ENCODE data around the gene EIF3I. TPM values are rescaled to one million over a fixed set of nuclear protein-coding genes. Genes with fewer than 3 reads are reported as not detected.

The EIF3I gene
- total and polyA plus RNA-seq, 2 of the 13 experiments (the other 11 are each of a cell fraction or from before 2014, with no cell fraction given): 210 to 223 TPM

DNA sequence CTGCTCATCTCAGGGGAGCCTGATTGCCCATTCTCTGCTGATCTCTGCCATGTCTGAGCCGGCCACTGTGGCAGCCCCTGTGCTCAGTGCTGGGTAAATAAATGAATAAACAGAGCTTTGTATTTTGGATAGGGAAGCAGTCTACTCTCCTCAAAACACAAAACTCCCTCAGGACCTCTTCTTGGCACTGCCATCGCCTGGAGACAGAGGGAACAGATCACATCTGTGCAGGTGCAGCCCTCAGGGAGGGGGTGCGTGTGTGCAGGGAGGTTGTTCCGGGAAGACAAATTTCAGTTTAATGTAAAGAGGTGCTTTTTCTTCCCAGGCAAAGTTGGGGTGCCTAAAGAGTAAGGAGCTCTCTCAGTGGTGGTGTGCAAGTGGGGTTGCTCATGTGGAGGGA is 17.1 kb downstream of the EIF3I start (continued):
- TF ChIP-seq SSRP1 (CRISPR knock-in tag; IDR thresholded peaks at IDR 0.05) (no peak), ZSCAN22 (CRISPR knock-in tag; IDR thresholded peaks at IDR 0.05) (no peak)

DNA sequence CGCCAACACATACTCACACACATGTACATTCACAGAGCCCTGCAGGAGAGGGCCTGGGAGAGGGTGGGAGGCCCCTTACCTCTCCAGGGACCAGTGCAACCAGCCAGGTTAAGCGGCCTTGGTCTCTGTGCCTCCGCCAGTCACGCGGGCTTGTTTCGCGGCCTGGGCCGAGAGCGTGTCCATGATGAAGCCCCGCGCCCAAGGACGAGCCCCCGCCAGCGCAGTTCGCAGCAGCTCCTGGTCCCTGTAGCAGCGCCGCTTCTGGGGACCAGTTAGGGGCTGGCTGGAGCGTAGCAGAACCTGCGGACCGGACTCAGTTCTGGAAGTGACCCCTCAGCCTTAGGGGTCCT is 17.6 kb downstream of the EIF3I start:
- FAIRE-seq: no peak
- no peaks in the 10 kb centered on the region for H3K27me3 ChIP-seq (ENCODE audit: control insufficient read depth in 1 of 2, insufficient read depth in 2 of 2, low read length in 2 of 2)
- POLR2A ChIA-PET: interaction anchor here (3.2 kb wide), 1 partner anchor 11 kb away, joined by 28 read pairs; the partner anchor contains the start of gene LCK
- TF ChIP-seq CC2D1A (CRISPR knock-in tag; IDR thresholded peaks at IDR 0.05): no peak
- no peak for TF ChIP-seq IRX3 (CRISPR knock-in tag; IDR thresholded peaks at IDR 0.05; ENCODE audit: borderline replicate concordance, low read depth)
- TF ChIP-seq BCL6 (CRISPR knock-in tag; IDR thresholded peaks at IDR 0.05): no peak
- TF ChIP-seq NFE2L2 (IDR thresholded peaks at IDR 0.05; ENCODE audit: low read length): no peak
- no peak for TF ChIP-seq IKZF4 (CRISPR knock-in tag; IDR thresholded peaks at IDR 0.05; ENCODE audit: borderline replicate concordance, low read depth, not compliant biosample characterization)
- peak; percentile 41; the same call in 1 of the 2 replicates for TF ChIP-seq HOXA3 (CRISPR knock-in tag; IDR thresholded peaks at IDR 0.05)
- TF ChIP-seq, protein P1, sequence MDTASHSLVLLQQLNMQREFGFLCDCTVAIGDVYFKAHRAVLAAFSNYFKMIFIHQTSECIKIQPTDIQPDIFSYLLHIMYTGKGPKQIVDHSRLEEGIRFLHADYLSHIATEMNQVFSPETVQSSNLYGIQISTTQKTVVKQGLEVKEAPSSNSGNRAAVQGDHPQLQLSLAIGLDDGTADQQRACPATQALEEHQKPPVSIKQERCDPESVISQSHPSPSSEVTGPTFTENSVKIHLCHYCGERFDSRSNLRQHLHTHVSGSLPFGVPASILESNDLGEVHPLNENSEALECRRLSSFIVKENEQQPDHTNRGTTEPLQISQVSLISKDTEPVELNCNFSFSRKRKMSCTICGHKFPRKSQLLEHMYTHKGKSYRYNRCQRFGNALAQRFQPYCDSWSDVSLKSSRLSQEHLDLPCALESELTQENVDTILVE (CRISPR knock-in tag; IDR thresholded peaks at IDR 0.05): no peak
- TF ChIP-seq, protein P2, sequence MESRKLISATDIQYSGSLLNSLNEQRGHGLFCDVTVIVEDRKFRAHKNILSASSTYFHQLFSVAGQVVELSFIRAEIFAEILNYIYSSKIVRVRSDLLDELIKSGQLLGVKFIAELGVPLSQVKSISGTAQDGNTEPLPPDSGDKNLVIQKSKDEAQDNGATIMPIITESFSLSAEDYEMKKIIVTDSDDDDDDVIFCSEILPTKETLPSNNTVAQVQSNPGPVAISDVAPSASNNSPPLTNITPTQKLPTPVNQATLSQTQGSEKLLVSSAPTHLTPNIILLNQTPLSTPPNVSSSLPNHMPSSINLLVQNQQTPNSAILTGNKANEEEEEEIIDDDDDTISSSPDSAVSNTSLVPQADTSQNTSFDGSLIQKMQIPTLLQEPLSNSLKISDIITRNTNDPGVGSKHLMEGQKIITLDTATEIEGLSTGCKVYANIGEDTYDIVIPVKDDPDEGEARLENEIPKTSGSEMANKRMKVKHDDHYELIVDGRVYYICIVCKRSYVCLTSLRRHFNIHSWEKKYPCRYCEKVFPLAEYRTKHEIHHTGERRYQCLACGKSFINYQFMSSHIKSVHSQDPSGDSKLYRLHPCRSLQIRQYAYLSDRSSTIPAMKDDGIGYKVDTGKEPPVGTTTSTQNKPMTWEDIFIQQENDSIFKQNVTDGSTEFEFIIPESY (CRISPR knock-in tag; IDR thresholded peaks at IDR 0.05): peak; percentile 83
- TF ChIP-seq, protein P3, sequence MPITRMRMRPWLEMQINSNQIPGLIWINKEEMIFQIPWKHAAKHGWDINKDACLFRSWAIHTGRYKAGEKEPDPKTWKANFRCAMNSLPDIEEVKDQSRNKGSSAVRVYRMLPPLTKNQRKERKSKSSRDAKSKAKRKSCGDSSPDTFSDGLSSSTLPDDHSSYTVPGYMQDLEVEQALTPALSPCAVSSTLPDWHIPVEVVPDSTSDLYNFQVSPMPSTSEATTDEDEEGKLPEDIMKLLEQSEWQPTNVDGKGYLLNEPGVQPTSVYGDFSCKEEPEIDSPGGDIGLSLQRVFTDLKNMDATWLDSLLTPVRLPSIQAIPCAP (CRISPR knock-in tag; IDR thresholded peaks at IDR 0.05; ENCODE audit: low read depth): no peak
- no peak for TF ChIP-seq HOXA7 (CRISPR knock-in tag; IDR thresholded peaks at IDR 0.05)
- peak; percentile 68; the same call in 1 of the 2 replicates for TF ChIP-seq ZBTB38 (CRISPR knock-in tag; IDR thresholded peaks at IDR 0.05)
- TF ChIP-seq STAT5B (CRISPR knock-in tag; IDR thresholded peaks at IDR 0.05): no peak
- TF ChIP-seq, protein P4, sequence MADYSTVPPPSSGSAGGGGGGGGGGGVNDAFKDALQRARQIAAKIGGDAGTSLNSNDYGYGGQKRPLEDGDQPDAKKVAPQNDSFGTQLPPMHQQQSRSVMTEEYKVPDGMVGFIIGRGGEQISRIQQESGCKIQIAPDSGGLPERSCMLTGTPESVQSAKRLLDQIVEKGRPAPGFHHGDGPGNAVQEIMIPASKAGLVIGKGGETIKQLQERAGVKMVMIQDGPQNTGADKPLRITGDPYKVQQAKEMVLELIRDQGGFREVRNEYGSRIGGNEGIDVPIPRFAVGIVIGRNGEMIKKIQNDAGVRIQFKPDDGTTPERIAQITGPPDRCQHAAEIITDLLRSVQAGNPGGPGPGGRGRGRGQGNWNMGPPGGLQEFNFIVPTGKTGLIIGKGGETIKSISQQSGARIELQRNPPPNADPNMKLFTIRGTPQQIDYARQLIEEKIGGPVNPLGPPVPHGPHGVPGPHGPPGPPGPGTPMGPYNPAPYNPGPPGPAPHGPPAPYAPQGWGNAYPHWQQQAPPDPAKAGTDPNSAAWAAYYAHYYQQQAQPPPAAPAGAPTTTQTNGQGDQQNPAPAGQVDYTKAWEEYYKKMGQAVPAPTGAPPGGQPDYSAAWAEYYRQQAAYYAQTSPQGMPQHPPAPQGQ (CRISPR knock-in tag; IDR thresholded peaks at IDR 0.05; ENCODE audit: borderline replicate concordance): no peak
- no peak for TF ChIP-seq SRF (IDR thresholded peaks at IDR 0.05; ENCODE audit: low read depth, low read length)
- no peak for TF ChIP-seq ZNF460 (CRISPR knock-in tag; IDR thresholded peaks at IDR 0.05; ENCODE audit: borderline replicate concordance)
- no peak for TF ChIP-seq ZNF678 (CRISPR knock-in tag; IDR thresholded peaks at IDR 0.05)
- TF ChIP-seq ZNF768 (CRISPR knock-in tag; IDR thresholded peaks at IDR 0.05): 0 out of 2 replicates have a peak, but pooled peaks have one; percentile 17
- no peak for TF ChIP-seq FOSL2 (CRISPR knock-in tag; IDR thresholded peaks at IDR 0.05)

More for the DNA sequence above, 17.6 kb downstream of the EIF3I start:
- no TSS peak for BruUV-seq (replicated peaks)
- Histone ChIP-seq H3K4me1 (ENCODE audit: insufficient read depth, low read length) (peaks cover 44% of the 10 kb centered on the region), H2AFZ (ENCODE audit: low read length) (no peak overlapping the region), H4K20me1 (ENCODE audit: insufficient read depth, low read length) (no peaks in the 10 kb centered on the region), H3K36me3 (replicated peaks in 1 of 2; ENCODE audit: control insufficient read depth in 1 of 2, insufficient read depth in 2 of 2, low read length in 2 of 2) (no peaks in the 10 kb centered on the region), H3K4me3 (replicated peaks in 1 of 3; ENCODE audit: insufficient read depth in 1 of 3, low read depth in 2 of 3, low read length in 3 of 3) (no peak overlapping the region), H3K27ac (ENCODE audit: extremely low read length, insufficient read depth, low read length) (no peak overlapping the region), H3K9ac (ENCODE audit: insufficient read depth, low read depth, low read length) (no peak overlapping the region), H3K79me2 (ENCODE audit: insufficient read depth, low read length) (no peaks in the 10 kb centered on the region), H3K4me2 (ENCODE audit: low read depth, low read length) (no peak overlapping the region), H3K9me3 (ENCODE audit: low read length) (no peaks in the 10 kb centered on the region)
- 94% methylated on average over 17 of the region's 20 CpGs for WGBS (ENCODE audit: low lambda C conversion rate)
- CTCF ChIA-PET (ENCODE audit: low intra/inter-chr PET ratio, low total read pairs): no interaction called here
- no peak for DNase-seq (ENCODE audit: low spot score)
- no peak; the same call in 2 of the 3 replicates for ATAC-seq
- intact Hi-C loops (cut with micrococcal nuclease; ENCODE audit: unreplicated experiment): no loop called here
- in situ Hi-C loops (cut with HindIII; ENCODE audit: extremely low pct_ligation_motif_present, low pct_unique_long_range_greater_than_20kb): no loop called here

Data from HepG2 (cell line).